GM10248 (cell line): ENCODE results near the gene CCDC33.
A peak's percentile ranks its signal among the peaks of the same experiment; 100 is the strongest.

Experiments used
- CTCF ChIA-PET: fragments of 300-600 bp; sonication (Branson Sonifier 250); formaldehyde crosslinking; extraction: SDS; loops from one replicate; lab custom pipeline; 2021; ENCODE audit warnings: antibody characterized with exemption; lab: Yijun Ruan, JAX
- POLR2A ChIA-PET: fragments of 350-650 bp; sonication (Branson Sonifier 250); formaldehyde crosslinking; extraction: SDS; loops from one replicate; lab custom pipeline; 2020; ENCODE audit warnings: antibody characterized with exemption; lab: Yijun Ruan, JAX
- DNase-seq: peaks from one replicate; pipeline ENCODE4 v3.0.0; 2012; ENCODE audit errors: extremely low spot score
- TF ChIP-seq, protein P1 (sequence below): IDR thresholded peaks from 2 replicates; pipeline ENCODE4 v1.5.1; 2012; ENCODE audit warnings: mild to moderate bottlenecking, low read depth; ENCODE audit errors: extremely low read depth, missing control alignments, control extremely low read depth

CCDC33 gene

GRCh38 chr15:74211656-74212055 lies 24.5 kb upstream of the CCDC33 start:
- no peak for DNase-seq
- POLR2A ChIA-PET, result no interaction called here
- TF ChIP-seq, protein P1, sequence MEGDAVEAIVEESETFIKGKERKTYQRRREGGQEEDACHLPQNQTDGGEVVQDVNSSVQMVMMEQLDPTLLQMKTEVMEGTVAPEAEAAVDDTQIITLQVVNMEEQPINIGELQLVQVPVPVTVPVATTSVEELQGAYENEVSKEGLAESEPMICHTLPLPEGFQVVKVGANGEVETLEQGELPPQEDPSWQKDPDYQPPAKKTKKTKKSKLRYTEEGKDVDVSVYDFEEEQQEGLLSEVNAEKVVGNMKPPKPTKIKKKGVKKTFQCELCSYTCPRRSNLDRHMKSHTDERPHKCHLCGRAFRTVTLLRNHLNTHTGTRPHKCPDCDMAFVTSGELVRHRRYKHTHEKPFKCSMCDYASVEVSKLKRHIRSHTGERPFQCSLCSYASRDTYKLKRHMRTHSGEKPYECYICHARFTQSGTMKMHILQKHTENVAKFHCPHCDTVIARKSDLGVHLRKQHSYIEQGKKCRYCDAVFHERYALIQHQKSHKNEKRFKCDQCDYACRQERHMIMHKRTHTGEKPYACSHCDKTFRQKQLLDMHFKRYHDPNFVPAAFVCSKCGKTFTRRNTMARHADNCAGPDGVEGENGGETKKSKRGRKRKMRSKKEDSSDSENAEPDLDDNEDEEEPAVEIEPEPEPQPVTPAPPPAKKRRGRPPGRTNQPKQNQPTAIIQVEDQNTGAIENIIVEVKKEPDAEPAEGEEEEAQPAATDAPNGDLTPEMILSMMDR, result no peak
- CTCF ChIA-PET, result interaction anchor here (1.2 to 3.2 kb wide), 4 partner anchors 12 to 163 kb away, joined by 3 to 10 read pairs (median 4); no protein-coding TSS in a partner anchor

- CTCF ChIA-PET, result interaction anchor here (1.2 to 3.2 kb wide), 4 partner anchors 13 to 164 kb away, joined by 3 to 10 read pairs (median 4); no protein-coding TSS in a partner anchor
- POLR2A ChIA-PET, result no interaction called here
- DNase-seq, result peak; percentile 50
- TF ChIP-seq, protein P1, result no peak
These were observed 23.6 kb upstream of the CCDC33 start for GRCh38 chr15:74212494-74212893.

GRCh38 chr15:74213858-74214284 lies 22.3 kb upstream of the CCDC33 start:
- no peak for DNase-seq
- ChIA-PET POLR2A (interaction anchor here (0.5 to 0.7 kb wide), 2 partner anchors 16 to 51 kb away, joined by 3 read pairs; no protein-coding TSS in a partner anchor), CTCF (no interaction called here)
- TF ChIP-seq, protein P1, result no peak

DNA sequence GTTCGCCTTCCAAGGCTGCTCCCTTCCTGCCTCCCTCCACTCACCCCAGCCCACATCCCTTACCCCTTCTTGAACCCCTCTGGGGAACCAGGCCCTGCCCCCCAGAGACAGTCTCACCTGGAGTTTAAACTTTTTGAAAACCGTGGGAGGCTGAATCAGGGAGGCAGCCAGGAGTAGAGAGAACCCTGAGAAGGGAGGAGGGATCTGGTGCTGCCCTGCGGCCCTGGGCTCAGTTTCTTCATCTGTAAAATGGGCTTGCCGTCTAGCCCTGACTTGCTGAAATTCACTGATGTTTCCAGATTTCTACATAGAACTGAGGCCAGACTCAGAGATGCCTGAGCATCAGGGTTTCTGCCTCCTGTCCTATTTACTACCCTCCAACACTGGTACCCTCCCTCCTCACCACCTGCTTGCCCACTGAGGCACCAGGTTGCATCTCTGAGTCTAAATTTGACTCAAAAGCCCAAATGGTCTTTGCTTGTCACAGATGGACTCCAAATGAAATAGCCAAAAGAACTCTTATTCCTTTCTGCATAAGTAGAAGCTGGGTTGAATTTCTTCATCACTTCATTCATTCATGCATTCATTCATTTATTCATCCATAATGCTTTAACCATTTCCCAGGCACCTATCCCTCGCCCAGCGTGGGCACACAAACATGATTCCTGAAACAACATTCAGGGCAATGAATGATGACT lies 21.7 kb upstream of the CCDC33 start:
- TF ChIP-seq, protein P1, result no peak
- DNase-seq, result no peak
- ChIA-PET POLR2A (no interaction called here), CTCF (no interaction called here)

DNA sequence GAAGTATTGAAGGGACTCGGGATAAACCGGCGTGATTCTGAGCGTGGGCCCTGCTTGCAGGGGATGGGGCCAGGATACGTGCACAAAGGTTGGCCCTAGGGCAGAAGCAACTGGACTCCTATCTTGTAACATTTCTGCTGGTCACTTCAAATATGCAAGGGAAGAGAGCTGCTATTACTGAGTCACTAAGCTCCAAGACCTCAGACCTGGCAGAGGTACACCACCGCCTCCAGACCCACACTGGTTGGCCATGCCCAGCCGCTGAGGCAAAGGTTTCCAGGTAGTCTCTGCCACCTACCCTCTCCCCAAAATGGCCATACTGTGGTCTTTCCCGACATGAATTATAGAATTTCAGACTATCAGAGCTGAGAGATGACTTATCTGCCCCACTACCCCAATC lies 20.2 kb upstream of the CCDC33 start:
- no peak for DNase-seq
- TF ChIP-seq, protein P1, result no peak
- ChIA-PET CTCF (interaction anchor here (1.3 to 1.6 kb wide), 3 partner anchors 13 to 20 kb away, joined by 3 to 4 read pairs (median 3); partner anchors contain the start of gene STRA6), POLR2A (no interaction called here)

DNA sequence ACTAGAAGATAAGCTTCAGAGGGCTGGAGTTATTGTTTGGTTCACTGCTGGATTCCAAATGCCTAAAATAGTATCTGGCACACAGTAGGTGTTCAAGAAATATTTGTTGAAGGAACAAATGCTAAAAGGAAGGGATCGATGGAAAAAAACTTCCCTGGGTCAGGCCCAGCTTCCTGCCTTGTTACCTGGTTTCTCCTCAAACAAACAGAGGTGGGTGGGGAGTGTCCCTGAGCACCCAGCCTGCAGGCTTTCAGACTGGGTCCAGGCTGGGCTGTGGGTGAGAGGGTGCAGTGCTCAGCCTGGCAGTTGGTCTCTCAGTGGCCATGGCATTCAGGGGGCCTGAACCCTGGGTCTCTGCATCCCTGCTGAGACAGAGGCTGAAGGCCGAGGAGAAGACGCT lies 19.2 kb upstream of the CCDC33 start:
- ChIA-PET POLR2A (no interaction called here), CTCF (interaction anchor here (0.7 to 1.6 kb wide), 4 partner anchors 14 to 105 kb away, joined by 3 read pairs; partner anchors contain the start of gene STRA6)
- DNase-seq, result no peak
- TF ChIP-seq, protein P1, result no peak
